K562 (cell line): ENCODE data around the gene OR14J1. TPM values are rescaled to one million over a fixed set of nuclear protein-coding genes. Genes with fewer than 3 reads are reported as not detected.

Experiments
- BHLHE40 ChIP-seq: IDR thresholded peaks from 2 replicates; pipeline ENCODE4 v1.6.1; 2011; ENCODE audit warnings: low read length, improper control_type of control experiment
- EP300 ChIP-seq: IDR thresholded peaks from 2 replicates; pipeline ENCODE4 v1.6.1; 2012; ENCODE audit warnings: low read length, improper control_type of control experiment
- FOXJ2 ChIP-seq: fragments of 200-800 bp; sonication (Bioruptor generic); IDR thresholded peaks from 2 replicates; pipeline ENCODE4 v1.6.1; 2016; ENCODE audit warnings: missing genetic modification characterization, missing compliant biosample characterization
- GTF2A2 ChIP-seq: IDR thresholded peaks from 2 replicates; pipeline ENCODE4 v1.6.1; 2016; ENCODE audit warnings: mild to moderate bottlenecking, missing genetic modification characterization, missing compliant biosample characterization
- IFI16 ChIP-seq: fragments of 250-450 bp; sonication (Bioruptor Pico); IDR thresholded peaks from 2 replicates; pipeline ENCODE4 v2.1.2; 2022; ENCODE audit warnings: mild to moderate bottlenecking, inconsistent platforms
- KDM4B ChIP-seq, 2 experiments: fragments of 450-650 bp in 1 of 2; sonication (generic) in 1 of 2; IDR thresholded peaks; 2 replicates each; pipeline ENCODE4 v1.6.1; 2016 to 2017; ENCODE audit warnings: borderline replicate concordance in 2 of 2, antibody characterized with exemption in 1 of 2, low read depth in 1 of 2, mild to moderate bottlenecking in 1 of 2
- MTA1 ChIP-seq: fragments of 450-650 bp; IDR thresholded peaks from 2 replicates; pipeline ENCODE4 v1.6.1; 2017; ENCODE audit warnings: borderline replicate concordance
- MYC ChIP-seq, 2 experiments: fragments of 250-450 bp in 1 of 2; sonication (Bioruptor Pico) in 1 of 2; IDR thresholded peaks; 2 replicates each; pipeline versions ENCODE4 v1.5.1 to v1.6.1; 2012 to 2021; ENCODE audit warnings: low read depth in 2 of 2, borderline replicate concordance in 1 of 2, improper control_type of control experiment in 1 of 2, low read length in 1 of 2, mild to moderate bottlenecking in 1 of 2, moderate library complexity in 1 of 2
- POLR3A ChIP-seq: IDR thresholded peaks from 2 replicates; pipeline ENCODE4 v1.6.1; 2011; ENCODE audit warnings: borderline replicate concordance, mild to moderate bottlenecking, moderate library complexity; ENCODE audit not compliant: insufficient read length, insufficient read depth; ENCODE audit errors: extremely low read depth
- SAP30 ChIP-seq: fragments of 200-600 bp; sonication (generic); IDR thresholded peaks from 2 replicates; pipeline ENCODE4 v1.6.1; 2012; ENCODE audit warnings: borderline replicate concordance, low read depth, mild to moderate bottlenecking, moderate library complexity, low read length, control low read depth, inconsistent platforms; ENCODE audit not compliant: insufficient read depth, poor library complexity, severe bottlenecking
- ZNF668 ChIP-seq: fragments of 250-450 bp; sonication (Bioruptor Pico); IDR thresholded peaks from 2 replicates; pipeline ENCODE4 v1.8.0; 2022; ENCODE audit warnings: mild to moderate bottlenecking, inconsistent platforms
- ZNF79 ChIP-seq: fragments of 250-450 bp; sonication (Bioruptor Pico); IDR thresholded peaks from 2 replicates; pipeline ENCODE4 v1.4.0; 2020; ENCODE audit warnings: low read depth, mild to moderate bottlenecking, moderate library complexity
- polyA plus RNA-seq, 8 experiments: library from polyadenylated mRNA; depleted of rRNA in 4 of 8; stranded (reverse) in 5 of 8; unstranded in 3 of 8; fragments of >200 nt; fragmentation: Nextera tagmentation in 2 of 8; fragmentation: Illumina TruSeq in 1 of 8; extraction: Ambion mirVana in 2 of 8; extraction: Trizol in 1 of 8; gene quantifications; 2 replicates each; pipeline versions ENCODE4 v1.2.1 to v1.2.3, GENCODE V29; 2011 to 2014; ENCODE audit warnings: inconsistent platforms in 1 of 8, missing spikeins in 1 of 8
- total RNA-seq, 7 experiments: library from RNA; depleted of rRNA in 6 of 7; stranded (reverse); fragments of >200 nt in 6 of 7; fragmentation: Illumina TruSeq in 2 of 7; extraction: Trizol in 2 of 7; gene quantifications; 2 replicates each; pipeline versions ENCODE4 v1.2.1 to v1.2.3, GENCODE V29; 2011 to 2021; ENCODE audit warnings: low replicate concordance in 1 of 7
- TF ChIP-seq, protein P1 (sequence below), 2 experiments: IDR thresholded peaks; 2 replicates each; pipeline ENCODE4 v1.6.1; 2011; ENCODE audit warnings: borderline replicate concordance in 1 of 2, control low read depth in 1 of 2, low read depth in 1 of 2, low read length in 1 of 2, mild to moderate bottlenecking in 1 of 2, mixed read lengths in 1 of 2, moderate library complexity in 1 of 2; ENCODE audit not compliant: insufficient read depth in 1 of 2, insufficient read length in 1 of 2, poor library complexity in 1 of 2, severe bottlenecking in 1 of 2; ENCODE audit errors: extremely low read depth in 1 of 2

The OR14J1 gene
- total and polyA plus RNA-seq, 9 of the 15 experiments (the other 6 are each of a cell fraction or from before 2014, with no cell fraction given): not detected

- TF ChIP-seq ZNF79 (no peak), POLR3A (no peak), BHLHE40 (no peak), MYC (IDR thresholded peaks at IDR 0.05; ENCODE audit: low read depth, low read length) (no peak), MYC (CRISPR knock-in tag; IDR thresholded peaks at IDR 0.05; ENCODE audit: borderline replicate concordance, low read depth) (no peak), GTF2A2 (tag) (no peak), ZNF668 (CRISPR knock-in tag) (no peak), MTA1 (no peak), SAP30 (no peak), KDM4B (IDR thresholded peaks at IDR 0.05; ENCODE audit: borderline replicate concordance in 2 of 2, low read depth in 1 of 2) (no peak), EP300 (no peak), IFI16 (CRISPR knock-in tag) (no peak), FOXJ2 (no peak)
- TF ChIP-seq, protein P1, sequence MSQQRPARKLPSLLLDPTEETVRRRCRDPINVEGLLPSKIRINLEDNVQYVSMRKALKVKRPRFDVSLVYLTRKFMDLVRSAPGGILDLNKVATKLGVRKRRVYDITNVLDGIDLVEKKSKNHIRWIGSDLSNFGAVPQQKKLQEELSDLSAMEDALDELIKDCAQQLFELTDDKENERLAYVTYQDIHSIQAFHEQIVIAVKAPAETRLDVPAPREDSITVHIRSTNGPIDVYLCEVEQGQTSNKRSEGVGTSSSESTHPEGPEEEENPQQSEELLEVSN (IDR thresholded peaks at IDR 0.05; ENCODE audit: borderline replicate concordance in 1 of 2, extremely low read depth in 1 of 2, insufficient read depth in 1 of 2, insufficient read length in 1 of 2, low read depth in 1 of 2, low read length in 1 of 2, poor library complexity in 1 of 2, severe bottlenecking in 1 of 2): no peak
Measured at GRCh38 chr6:29295181-29295585, 6.3 kb upstream of the OR14J1 start (continued).
